Dermis lymphatic vessel endothelial cell (primary cell): ENCODE data around the gene NUDCD3. TPM values are rescaled to one million over a fixed set of nuclear protein-coding genes. Genes with fewer than 3 reads are reported as not detected.

Experiments used
- total RNA-seq: library from RNA; depleted of rRNA; stranded (reverse); fragments of >200 nt; gene quantifications from 2 replicates; pipeline ENCODE4 v1.2.1, GENCODE V29; 2014

The NUDCD3 gene
- 70.8 and 85.8 TPM in 2 replicates for total RNA-seq

GRCh38 chr7:44490351-44491200, at the start of gene NUDCD3:
Gene NUDCD3 (minus strand): TSS chr7:44490658. CDS start chr7:44490600, 58 bp downstream.

Other genes with a start within 250 kb of the NUDCD3 start
- under 0.01 TPM in 1 of 2 replicates, not detected in the other for gene CAMK2B, start 165.1 kb downstream of the NUDCD3 start, total RNA-seq
- gene NPC1L1, start 50.7 kb upstream of the NUDCD3 start, total RNA-seq, result not detected in 2 replicates
- 36.3 and 43.3 TPM in 2 replicates for gene DDX56, start 83.2 kb upstream of the NUDCD3 start, total RNA-seq
- 56.3 and 66.9 TPM in 2 replicates for gene TMED4, start 91.6 kb upstream of the NUDCD3 start, total RNA-seq
- gene OGDH, start 116.0 kb upstream of the NUDCD3 start, total RNA-seq, result 35.1 and 36.5 TPM in 2 replicates